Epithelial cell of esophagus (primary cell): ENCODE data around the gene MLANA.

Experiments
- DNase-seq: peaks from one replicate; pipeline ENCODE4 v3.0.0; 2010; ENCODE audit warnings: low read depth
- H3K4me3 ChIP-seq: 2 replicates; pipeline ENCODE4 v1.5.1; 2011; ENCODE audit warnings: mild to moderate bottlenecking, low read length, control low read depth
- CTCF ChIP-seq: IDR thresholded peaks from 2 replicates; pipeline ENCODE4 v1.5.1; 2011; ENCODE audit warnings: low read depth, mild to moderate bottlenecking, low read length, control low read depth, inconsistent platforms; ENCODE audit not compliant: insufficient read depth; ENCODE audit errors: missing control alignments

The MLANA gene

GRCh38 chr9:5890641-5891040 lies at the start of gene MLANA:
Gene MLANA (plus strand): TSS chr9:5890889. CDS start chr9:5892475, 1,586 bp downstream.
- no peak for DNase-seq
- no peak for TF ChIP-seq CTCF
- no peak within 1 kb of the TSS for H3K4me3 ChIP-seq

GRCh38 chr9:5841771-5842573 lies 48.7 kb upstream of the MLANA start:
- TF ChIP-seq CTCF, result no peak
- no peak for DNase-seq
- no peak overlapping the region for H3K4me3 ChIP-seq

- H3K4me3 ChIP-seq, result no peak overlapping the region
- no peak for TF ChIP-seq CTCF
- no peak for DNase-seq
Measured at GRCh38 chr9:5842929-5843793, 47.5 kb upstream of the MLANA start.

- no peak overlapping the region for H3K4me3 ChIP-seq
- TF ChIP-seq CTCF, result no peak
- DNase-seq, result no peak
Measured at GRCh38 chr9:5843794-5844471, 46.8 kb upstream of the MLANA start.

GRCh38 chr9:5845157-5845531 lies 45.5 kb upstream of the MLANA start:
- DNase-seq, result no peak
- TF ChIP-seq CTCF, result no peak
- no peak overlapping the region for H3K4me3 ChIP-seq

- DNase-seq, result no peak
- TF ChIP-seq CTCF, result no peak
- no peak overlapping the region for H3K4me3 ChIP-seq
Measured at GRCh38 chr9:5846096-5846495, 44.6 kb upstream of the MLANA start.
